Activated T-cell treated with anti-CD3 and anti-CD28 coated beads, Interleukin-2, amount 50 U/mL, for 24 hours (primary cell): Measurements from ENCODE around the gene GRK5.

ENCODE experiments used
- DNase-seq: peaks from one replicate; pipeline ENCODE4 v3.0.0-alpha.2; 2020
- H3K27ac Mint-ChIP-seq: 2 replicates; pipeline ENCODE4 v1.8.0; 2020; ENCODE audit warnings: mild to moderate bottlenecking, mixed read lengths
- H3K27me3 Mint-ChIP-seq: 2 replicates; pipeline ENCODE4 v1.8.0; 2020; ENCODE audit warnings: mixed read lengths
- H3K36me3 Mint-ChIP-seq: 2 replicates; pipeline ENCODE4 v1.8.0; 2020; ENCODE audit warnings: low read depth, mixed read lengths
- H3K4me1 Mint-ChIP-seq: 2 replicates; pipeline ENCODE4 v1.8.0; 2020; ENCODE audit warnings: low read depth, mixed read lengths
- H3K4me3 Mint-ChIP-seq: 2 replicates; pipeline ENCODE4 v1.8.0; 2020; ENCODE audit warnings: mild to moderate bottlenecking, moderate library complexity, mixed read lengths
- H3K9me3 Mint-ChIP-seq: 2 replicates; pipeline ENCODE4 v1.8.0; 2020; ENCODE audit warnings: mixed read lengths

GRK5 gene

GRCh38 chr10:119439922-119440321 lies 232.6 kb downstream of the GRK5 start:
- H3K27me3 Mint-ChIP-seq, result no peaks in the 10 kb centered on the region
- no peak for DNase-seq
- no peak overlapping the region for H3K4me3 Mint-ChIP-seq
- no peak overlapping the region for H3K27ac Mint-ChIP-seq
- peaks cover 30% of the 10 kb centered on the region for H3K36me3 Mint-ChIP-seq
- H3K9me3 Mint-ChIP-seq, result no peaks in the 10 kb centered on the region
- peaks cover under 1% of the 10 kb centered on the region for H3K4me1 Mint-ChIP-seq

- Mint-ChIP-seq H3K36me3 (peaks cover 19% of the 10 kb centered on the region), H3K4me1 (peaks cover 8% of the 10 kb centered on the region), H3K9me3 (no peaks in the 10 kb centered on the region), H3K27ac (no peak overlapping the region), H3K4me3 (no peak overlapping the region), H3K27me3 (no peaks in the 10 kb centered on the region)
- DNase-seq, result no peak
These were observed 233.9 kb downstream of the GRK5 start for GRCh38 chr10:119441151-119441821.

DNA sequence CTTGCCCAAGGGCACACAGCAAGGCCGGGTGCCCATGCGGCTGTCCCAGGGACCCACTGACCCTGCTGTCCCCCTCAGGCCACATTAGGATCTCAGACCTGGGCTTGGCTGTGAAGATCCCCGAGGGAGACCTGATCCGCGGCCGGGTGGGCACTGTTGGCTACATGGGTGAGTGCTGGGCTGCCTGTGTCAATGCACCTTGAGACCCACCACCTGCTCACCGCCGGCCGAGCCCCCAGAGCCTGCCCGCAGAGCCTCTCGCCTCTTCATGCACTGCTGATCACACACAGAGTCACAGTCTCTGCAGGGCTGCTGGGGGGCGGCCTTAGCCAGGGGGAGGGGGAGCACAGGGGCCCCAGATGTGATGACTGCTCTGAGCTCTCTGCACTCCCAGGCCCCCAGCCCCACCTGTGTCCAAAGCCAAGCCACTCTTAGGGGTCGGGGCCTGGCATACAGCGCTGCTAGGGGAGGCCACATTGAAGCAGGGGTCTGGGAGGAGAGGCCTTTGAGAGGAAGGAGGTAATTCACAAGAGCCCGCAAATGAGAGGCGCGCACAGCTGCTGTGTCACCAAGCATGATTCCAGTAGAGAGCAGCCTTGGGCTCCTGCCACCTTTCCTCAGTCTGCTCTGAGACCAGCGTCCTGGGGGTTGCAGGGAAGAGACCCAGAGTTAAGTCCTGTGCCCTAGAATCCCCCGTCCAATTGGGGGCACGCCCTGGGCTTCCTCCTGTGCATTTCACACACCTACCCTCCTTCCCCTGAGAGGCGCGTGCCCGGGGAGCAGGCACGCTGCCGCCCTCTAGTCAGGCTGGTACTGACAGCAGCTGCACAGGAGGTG lies 234.8 kb downstream of the GRK5 start:
- Mint-ChIP-seq H3K27ac (no peak overlapping the region), H3K4me3 (no peak overlapping the region), H3K27me3 (no peaks in the 10 kb centered on the region), H3K9me3 (no peaks in the 10 kb centered on the region), H3K36me3 (peaks cover 18% of the 10 kb centered on the region), H3K4me1 (peaks cover 8% of the 10 kb centered on the region)
- no peak for DNase-seq

DNA sequence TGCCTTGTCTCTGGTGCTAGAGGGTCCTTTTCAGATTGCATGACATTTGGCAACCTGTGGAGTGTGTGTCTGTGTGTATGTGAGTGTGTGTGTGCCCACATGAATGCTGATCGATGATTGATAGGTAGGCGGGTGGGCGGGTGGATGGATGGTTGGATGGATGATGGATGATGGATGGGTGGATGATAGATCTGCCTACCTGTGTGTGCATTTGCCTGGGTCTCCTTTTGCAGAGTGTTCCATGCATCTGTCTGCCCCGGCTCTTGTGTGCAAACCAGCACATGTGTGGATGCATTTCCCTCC lies 235.3 kb downstream of the GRK5 start:
- DNase-seq, result no peak
- H3K4me3 Mint-ChIP-seq, result no peak overlapping the region
- no peak overlapping the region for H3K27ac Mint-ChIP-seq
- H3K9me3 Mint-ChIP-seq, result no peaks in the 10 kb centered on the region
- H3K36me3 Mint-ChIP-seq, result peaks cover 15% of the 10 kb centered on the region
- H3K4me1 Mint-ChIP-seq, result peaks cover 8% of the 10 kb centered on the region
- H3K27me3 Mint-ChIP-seq, result no peaks in the 10 kb centered on the region

GRCh38 chr10:119443441-119443840 lies 236.1 kb downstream of the GRK5 start:
- Mint-ChIP-seq H3K27me3 (no peaks in the 10 kb centered on the region), H3K36me3 (peaks cover 12% of the 10 kb centered on the region), H3K27ac (no peak overlapping the region), H3K9me3 (no peaks in the 10 kb centered on the region), H3K4me1 (peaks cover 8% of the 10 kb centered on the region), H3K4me3 (no peak overlapping the region)
- no peak for DNase-seq

- H3K36me3 Mint-ChIP-seq, result peaks cover 19% of the 10 kb centered on the region
- peak overlapping the region; percentile 26 for H3K27ac Mint-ChIP-seq
- no peaks in the 10 kb centered on the region for H3K27me3 Mint-ChIP-seq
- peaks cover 8% of the 10 kb centered on the region for H3K4me1 Mint-ChIP-seq
- no peak for DNase-seq
- no peaks in the 10 kb centered on the region for H3K9me3 Mint-ChIP-seq
- no peak overlapping the region for H3K4me3 Mint-ChIP-seq
These were observed 236.7 kb downstream of the GRK5 start for GRCh38 chr10:119443970-119444660.

GRCh38 chr10:119444866-119445265 lies 237.5 kb downstream of the GRK5 start:
- no peak for DNase-seq
- H3K4me1 Mint-ChIP-seq, result peaks cover 8% of the 10 kb centered on the region
- H3K27ac Mint-ChIP-seq, result no peak overlapping the region
- peaks cover 16% of the 10 kb centered on the region for H3K36me3 Mint-ChIP-seq
- no peaks in the 10 kb centered on the region for H3K9me3 Mint-ChIP-seq
- H3K4me3 Mint-ChIP-seq, result no peak overlapping the region
- H3K27me3 Mint-ChIP-seq, result no peaks in the 10 kb centered on the region

DNA sequence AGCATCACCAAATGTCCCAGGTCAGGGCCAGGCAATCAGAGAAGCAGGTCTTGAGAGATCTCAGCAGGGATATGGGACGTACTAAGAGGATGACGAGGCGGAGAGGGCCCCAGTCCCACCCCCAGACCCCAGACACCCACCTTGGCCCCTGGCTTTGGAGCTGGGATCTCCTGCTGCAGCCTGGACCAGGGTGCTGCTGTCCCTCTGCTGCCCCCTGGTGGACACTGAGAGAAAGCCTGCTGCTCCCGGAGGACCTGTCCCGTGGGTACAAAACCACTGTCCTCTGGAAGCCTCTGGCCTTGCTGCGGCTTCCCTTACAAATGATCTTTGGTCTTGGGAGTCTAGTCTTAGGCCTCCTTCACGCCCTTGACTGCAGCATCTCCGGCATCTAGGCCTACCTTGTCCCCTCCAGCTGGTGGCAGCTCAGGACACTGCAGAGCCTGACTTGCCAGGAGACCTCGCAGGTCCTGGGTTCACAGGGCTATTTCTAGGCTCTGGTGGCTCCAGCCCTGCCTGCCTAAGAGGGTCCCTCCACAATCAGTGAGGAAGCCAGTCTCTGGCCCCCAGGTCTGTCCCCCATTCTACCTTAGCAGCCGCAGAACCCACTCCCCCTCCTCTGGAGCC lies 238.1 kb downstream of the GRK5 start:
- peak; percentile 88 for DNase-seq
- H3K4me1 Mint-ChIP-seq, result peaks cover 8% of the 10 kb centered on the region
- peak overlapping the region; percentile 44 for H3K27ac Mint-ChIP-seq
- peaks cover 20% of the 10 kb centered on the region for H3K36me3 Mint-ChIP-seq
- no peak overlapping the region for H3K4me3 Mint-ChIP-seq
- H3K27me3 Mint-ChIP-seq, result no peaks in the 10 kb centered on the region
- no peaks in the 10 kb centered on the region for H3K9me3 Mint-ChIP-seq

DNA sequence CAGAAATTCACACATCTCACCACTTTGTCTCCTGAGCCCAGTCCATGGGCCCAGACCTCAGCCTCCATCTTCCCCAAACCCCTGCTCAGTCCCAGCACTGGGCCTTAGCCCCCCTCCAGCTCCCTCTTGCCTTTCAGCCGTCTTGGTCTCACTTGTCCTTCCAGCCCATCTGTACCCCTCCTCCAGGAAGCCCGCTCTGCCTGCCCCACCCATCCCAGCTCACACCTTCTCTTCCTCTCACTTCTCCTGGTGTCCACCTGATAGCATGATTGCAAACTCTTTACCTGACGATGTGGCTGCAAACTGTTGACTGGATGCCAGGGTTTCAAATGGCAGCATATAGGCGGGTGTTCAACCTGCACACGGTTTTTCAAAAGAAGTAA lies 238.6 kb downstream of the GRK5 start:
- no peak overlapping the region for H3K27ac Mint-ChIP-seq
- no peaks in the 10 kb centered on the region for H3K27me3 Mint-ChIP-seq
- no peak overlapping the region for H3K4me3 Mint-ChIP-seq
- peaks cover 8% of the 10 kb centered on the region for H3K4me1 Mint-ChIP-seq
- no peak for DNase-seq
- peaks cover 20% of the 10 kb centered on the region for H3K36me3 Mint-ChIP-seq
- no peaks in the 10 kb centered on the region for H3K9me3 Mint-ChIP-seq

- Mint-ChIP-seq H3K4me1 (peaks cover 8% of the 10 kb centered on the region), H3K27me3 (no peaks in the 10 kb centered on the region), H3K4me3 (no peak overlapping the region), H3K9me3 (no peaks in the 10 kb centered on the region), H3K36me3 (peaks cover 20% of the 10 kb centered on the region), H3K27ac (no peak overlapping the region)
- no peak for DNase-seq
These were observed 239.3 kb downstream of the GRK5 start for GRCh38 chr10:119446441-119447277.

DNA sequence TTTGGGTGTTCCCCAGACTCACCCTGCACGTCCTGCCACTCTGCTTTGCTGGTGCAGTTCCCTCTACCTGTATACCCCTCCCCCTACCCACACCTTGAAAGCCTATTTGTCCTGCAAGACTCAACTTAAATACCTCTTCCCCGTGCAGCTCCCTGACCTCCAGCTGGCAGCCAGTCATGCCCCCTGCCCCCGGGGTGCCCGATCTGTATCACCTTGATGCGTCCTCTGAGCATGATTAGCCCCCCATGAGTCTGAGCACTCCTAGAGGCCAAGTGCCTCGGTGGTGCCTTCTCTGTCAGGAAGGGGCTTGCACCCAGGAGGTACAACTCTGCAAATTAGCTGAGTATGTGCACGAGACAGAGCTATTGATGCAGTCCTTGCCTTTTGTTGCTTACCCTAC lies 240.1 kb downstream of the GRK5 start:
- no peak overlapping the region for H3K4me3 Mint-ChIP-seq
- H3K36me3 Mint-ChIP-seq, result peaks cover 20% of the 10 kb centered on the region
- no peak for DNase-seq
- H3K4me1 Mint-ChIP-seq, result peaks cover 8% of the 10 kb centered on the region
- H3K27me3 Mint-ChIP-seq, result no peaks in the 10 kb centered on the region
- no peaks in the 10 kb centered on the region for H3K9me3 Mint-ChIP-seq
- H3K27ac Mint-ChIP-seq, result no peak overlapping the region

- H3K36me3 Mint-ChIP-seq, result peaks cover 21% of the 10 kb centered on the region
- no peaks in the 10 kb centered on the region for H3K27me3 Mint-ChIP-seq
- no peak overlapping the region for H3K27ac Mint-ChIP-seq
- H3K9me3 Mint-ChIP-seq, result no peaks in the 10 kb centered on the region
- peaks cover 8% of the 10 kb centered on the region for H3K4me1 Mint-ChIP-seq
- no peak overlapping the region for H3K4me3 Mint-ChIP-seq
- no peak for DNase-seq
These were observed 240.6 kb downstream of the GRK5 start for GRCh38 chr10:119447823-119448546.

GRCh38 chr10:119448628-119449584 lies 241.5 kb downstream of the GRK5 start:
- Mint-ChIP-seq H3K27me3 (no peaks in the 10 kb centered on the region), H3K27ac (no peak overlapping the region), H3K36me3 (peaks cover 22% of the 10 kb centered on the region), H3K9me3 (no peaks in the 10 kb centered on the region), H3K4me3 (no peak overlapping the region), H3K4me1 (peaks cover 8% of the 10 kb centered on the region)
- DNase-seq, result no peak
